Upper lobe of left lung (tissue), 4 donors: ENCODE results near the gene ACTRT2.

Source experiments
- CTCF ChIP-seq, 6 experiments: fragments of 450-650 bp in 4 of 6; fragments of 200-600 bp in 2 of 6; sonication (generic) in 2 of 6; IDR thresholded peaks; one replicate each; pipeline ENCODE4 v1.5.1; 2016 to 2019; ENCODE audit warnings: antibody characterized with exemption in 6 of 6
- EP300 ChIP-seq, 4 donors: sonication (generic); formaldehyde crosslinking; IDR thresholded peaks; one replicate each; pipeline ENCODE4 v1.5.1; 2017; ENCODE audit warnings: antibody characterized with exemption in 4 of 4, control low read depth in 2 of 4

GRCh38 chr1:3053986-3054385 lies 32.7 kb downstream of the ACTRT2 start:
- no peak for TF ChIP-seq EP300 (IDR thresholded peaks at IDR 0.05)
- no peak for TF ChIP-seq CTCF (IDR thresholded peaks at IDR 0.05)
